Heart left ventricle (tissue), 16 donors: Measurements from ENCODE around the gene GPC6. TPM values are rescaled to one million over a fixed set of nuclear protein-coding genes. Genes with fewer than 3 reads are reported as not detected.

ENCODE experiments used
- ATAC-seq, 4 donors: fragments of 200-7000 bp; cut with Tn5 transposase; one replicate each; pipeline ENCODE4 v1.9.1; 2020 to 2022; ENCODE audit warnings: moderate library complexity in 4 of 4, mild to moderate bottlenecking in 3 of 4, moderate number of reproducible peaks in 1 of 4
- DNase-seq, 5 donors: peaks; one replicate each; pipeline ENCODE4 v3.0.0-alpha.2; 2020
- H3K27ac ChIP-seq, 12 donors: fragments of 200-600 bp; sonication (generic) in 4 of 12; one replicate each; pipeline versions ENCODE4 v1.5.0 to v1.8.0; 2016 to 2022; ENCODE audit warnings: mild to moderate bottlenecking in 2 of 12
- H3K27me3 ChIP-seq, 9 donors: fragments of 200-600 bp; sonication (generic) in 2 of 9; one replicate each; pipeline versions ENCODE4 v1.5.1 to v1.8.0; 2016 to 2022; ENCODE audit warnings: mild to moderate bottlenecking in 3 of 9
- H3K36me3 ChIP-seq, 9 donors: fragments of 200-600 bp; sonication (generic) in 2 of 9; one replicate each; pipeline versions ENCODE4 v1.5.0 to v1.8.0; 2018 to 2022; ENCODE audit warnings: mild to moderate bottlenecking in 2 of 9
- H3K4me1 ChIP-seq, 12 donors: fragments of 200-600 bp; sonication (generic) in 4 of 12; one replicate each; pipeline versions ENCODE4 v1.5.0 to v1.8.0; 2016 to 2022; ENCODE audit warnings: mild to moderate bottlenecking in 3 of 12
- H3K4me3 ChIP-seq, 12 donors: fragments of 200-600 bp; sonication (generic) in 4 of 12; one replicate each; pipeline versions ENCODE4 v1.5.0 to v1.8.0; 2017 to 2022; ENCODE audit warnings: mild to moderate bottlenecking in 9 of 12, moderate library complexity in 4 of 12
- H3K9me3 ChIP-seq, 12 donors: fragments of 200-600 bp; sonication (generic) in 4 of 12; one replicate each; pipeline versions ENCODE4 v1.5.0 to v1.8.0; 2016 to 2022; ENCODE audit warnings: mild to moderate bottlenecking in 1 of 12
- POLR2A ChIP-seq, 2 donors: fragments of 450-650 bp; IDR thresholded peaks; one replicate each; pipeline ENCODE4 v1.6.1; 2017; ENCODE audit warnings: antibody characterized with exemption in 2 of 2, mild to moderate bottlenecking in 2 of 2, moderate library complexity in 2 of 2
- WGBS, 4 donors: extraction: QIAGEN DNeasy Blood & Tissue Kit in 2 of 4; methylation state at CpG; one replicate each; pipeline versions ENCODE4 v1.1.5 to v1.1.7; 2013 to 2018; 5-methylcytosine and 5-hydroxymethylcytosine counted together
- intact Hi-C, 10 donors: fragments of 100-400 bp; cut with DNase I; formaldehyde crosslinking; loops; one replicate each; pipeline versions ENCODE4 v1.11.1 to v1.14.2; 2022
- polyA plus RNA-seq, 2 donors: library from polyadenylated mRNA; stranded (reverse); fragments of 200-250 nt; gene quantifications; one replicate each; pipeline ENCODE4 v1.2.3, GENCODE V29; 2013
- total RNA-seq, 9 donors: library from RNA; depleted of rRNA in 2 of 9; stranded (reverse); fragments of >200 nt in 2 of 9; fragmentation: NEBNext Ultra II Directional in 3 of 9; extraction: Animal tissue kit (Norgen Biotek cat#: 25700) in 3 of 9; gene quantifications; one replicate each; pipeline versions ENCODE4 v1.1.0 to v1.2.4, GENCODE V29; 2016 to 2023
- TF ChIP-seq, protein P1 (sequence below), 12 donors: fragments of 200-600 bp; sonication (generic) in 4 of 12; IDR thresholded peaks; one replicate each; pipeline versions ENCODE4 v1.5.0 to v1.8.0; 2018 to 2022; ENCODE audit warnings: antibody characterized with exemption in 12 of 12, mild to moderate bottlenecking in 5 of 12
- donor health status: ischemic (EF 13 %, LVEDD 7.1; RV severe dilation, severe dysfunction).
- donor health status: healthy with polysubstance abuse.
- donor health status: DM: no; HTN: yes; CAD: no.
- donor health status: DM: no; HTN: no; CAD: no.
- donor health status: ischemic (EF 25% LVEDD 6.9; RV normal size, moderate dysfunction).
- donor health status: ischemic (EF 25% LVEDD 5.7; RV mildly dilated, moderate dysfunction).
- donor health status: healthy.
- donor health status: DM: yes; HTN: yes; CAD: no.
- donor health status: ischemic (EF 35%, LVEDD 5.7; RV mildly dilated, moderate dysfunction).
- donor health status: nonischemic (EF 11% LVEDD 7.7; RV severe dilation, severe dysfunction).
- donor health status: DM: yes; HTN: yes; CAD: no.
- donor health status: PGD.
- donor health status: ischemic (EF 29% LVEDD 5.4; RV normal size, mild dysfunction).
- donor health status: nonischemic (EF 23%, LVEDD 6.1; RV moderate dilation, normal function).

GPC6 gene
- total and polyA plus RNA-seq, 11 donors: 0.08 to 6.2 (median 2.0) TPM

GRCh38 chr13:93726173-93726957, 499.8 kb downstream of the GPC6 start:
- TF ChIP-seq, protein P1, sequence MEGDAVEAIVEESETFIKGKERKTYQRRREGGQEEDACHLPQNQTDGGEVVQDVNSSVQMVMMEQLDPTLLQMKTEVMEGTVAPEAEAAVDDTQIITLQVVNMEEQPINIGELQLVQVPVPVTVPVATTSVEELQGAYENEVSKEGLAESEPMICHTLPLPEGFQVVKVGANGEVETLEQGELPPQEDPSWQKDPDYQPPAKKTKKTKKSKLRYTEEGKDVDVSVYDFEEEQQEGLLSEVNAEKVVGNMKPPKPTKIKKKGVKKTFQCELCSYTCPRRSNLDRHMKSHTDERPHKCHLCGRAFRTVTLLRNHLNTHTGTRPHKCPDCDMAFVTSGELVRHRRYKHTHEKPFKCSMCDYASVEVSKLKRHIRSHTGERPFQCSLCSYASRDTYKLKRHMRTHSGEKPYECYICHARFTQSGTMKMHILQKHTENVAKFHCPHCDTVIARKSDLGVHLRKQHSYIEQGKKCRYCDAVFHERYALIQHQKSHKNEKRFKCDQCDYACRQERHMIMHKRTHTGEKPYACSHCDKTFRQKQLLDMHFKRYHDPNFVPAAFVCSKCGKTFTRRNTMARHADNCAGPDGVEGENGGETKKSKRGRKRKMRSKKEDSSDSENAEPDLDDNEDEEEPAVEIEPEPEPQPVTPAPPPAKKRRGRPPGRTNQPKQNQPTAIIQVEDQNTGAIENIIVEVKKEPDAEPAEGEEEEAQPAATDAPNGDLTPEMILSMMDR (IDR thresholded peaks at IDR 0.05): no peak
- TF ChIP-seq POLR2A (IDR thresholded peaks at IDR 0.05): no peak
- H3K4me3 ChIP-seq: no peak overlapping the region
- no peaks in the 10 kb centered on the region for H3K36me3 ChIP-seq
- H3K27me3 ChIP-seq: no peaks in the 10 kb centered on the region
- DNase-seq: no peak
- H3K9me3 ChIP-seq: peaks cover 0 to under 1% (median 0%) of the 10 kb centered on the region in 12 donors
- H3K27ac ChIP-seq: no peak overlapping the region
- H3K4me1 ChIP-seq: no peaks in the 10 kb centered on the region
- no peak for ATAC-seq
- intact Hi-C loops: no loop called here
- 76 to 89% (median 81%) methylated on average over 6 of the region's 6 CpGs for WGBS, 4 donors

- Histone ChIP-seq H3K9me3 (no peaks in the 10 kb centered on the region), H3K27me3 (no peaks in the 10 kb centered on the region), H3K4me3 (no peak overlapping the region), H3K36me3 (no peaks in the 10 kb centered on the region), H3K27ac (no peak overlapping the region), H3K4me1 (no peaks in the 10 kb centered on the region)
- DNase-seq (no peak), ATAC-seq (no peak)
- intact Hi-C loops: no loop called here
- TF ChIP-seq POLR2A (IDR thresholded peaks at IDR 0.05): no peak
- TF ChIP-seq, protein P1 (IDR thresholded peaks at IDR 0.05): no peak
- 52 to 55% (median 54%) methylated on average over 3 of the region's 3 CpGs for WGBS, 4 donors
These were observed 500.9 kb downstream of the GPC6 start for GRCh38 chr13:93727211-93728141.

GRCh38 chr13:93729383-93729782, 502.8 kb downstream of the GPC6 start:
- no peaks in the 10 kb centered on the region for H3K27me3 ChIP-seq
- intact Hi-C loops: no loop called here
- ATAC-seq (no peak), DNase-seq (no peak)
- WGBS, 4 donors: 79 to 89% (median 86%) methylated on average over 2 of the region's 2 CpGs
- H3K36me3 ChIP-seq: no peaks in the 10 kb centered on the region
- no peak overlapping the region for H3K27ac ChIP-seq
- no peaks in the 10 kb centered on the region for H3K9me3 ChIP-seq
- H3K4me1 ChIP-seq: no peaks in the 10 kb centered on the region
- no peak for TF ChIP-seq POLR2A (IDR thresholded peaks at IDR 0.05)
- TF ChIP-seq, protein P1 (IDR thresholded peaks at IDR 0.05): no peak
- no peak overlapping the region for H3K4me3 ChIP-seq

DNA sequence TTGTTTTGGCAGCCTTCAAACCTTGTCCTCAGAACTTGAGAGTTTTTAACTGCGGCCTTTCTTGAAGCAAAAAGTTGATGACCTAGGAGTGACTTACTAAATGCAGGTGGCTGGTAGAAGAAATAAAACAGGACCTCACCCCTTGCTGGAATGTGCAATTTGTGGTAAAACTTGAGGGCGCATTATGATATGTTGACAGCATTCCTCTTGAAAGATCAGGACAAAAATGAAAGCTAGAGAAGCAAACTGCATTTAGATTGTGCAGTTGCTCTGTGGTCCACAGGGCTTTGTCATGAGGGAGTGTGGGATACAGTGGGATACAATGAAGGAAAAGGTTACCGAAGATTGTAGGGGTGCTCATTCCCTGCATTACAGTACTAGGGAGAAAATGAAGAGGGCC, 504.2 kb downstream of the GPC6 start:
- no peaks in the 10 kb centered on the region for H3K9me3 ChIP-seq
- H3K36me3 ChIP-seq: no peaks in the 10 kb centered on the region
- 80 to 89% (median 86%) methylated on average over 3 of the region's 3 CpGs for WGBS, 4 donors
- intact Hi-C loops: no loop called here
- TF ChIP-seq POLR2A (IDR thresholded peaks at IDR 0.05): no peak
- TF ChIP-seq, protein P1 (IDR thresholded peaks at IDR 0.05): no peak
- no peak for DNase-seq
- H3K4me1 ChIP-seq: no peaks in the 10 kb centered on the region
- no peaks in the 10 kb centered on the region for H3K27me3 ChIP-seq
- H3K27ac ChIP-seq: no peak overlapping the region
- no peak for ATAC-seq
- H3K4me3 ChIP-seq: no peak overlapping the region
